HG02798 (cell line): ENCODE measurements around the gene LRRC38.
"Not testable (repeated sequence)": the region's sequence is repeated elsewhere in the genome, so short reads cannot be mapped to it uniquely, and the experiment has no call there.

ENCODE experiments used
- ATAC-seq: cut with Tn5 transposase; IDR thresholded peaks from one replicate; pipeline ENCODE4 v1.9.1; 2021; ENCODE audit warnings: mild to moderate bottlenecking; ENCODE audit not compliant: unreplicated experiment, poor library complexity

Gene LRRC38, protein sequence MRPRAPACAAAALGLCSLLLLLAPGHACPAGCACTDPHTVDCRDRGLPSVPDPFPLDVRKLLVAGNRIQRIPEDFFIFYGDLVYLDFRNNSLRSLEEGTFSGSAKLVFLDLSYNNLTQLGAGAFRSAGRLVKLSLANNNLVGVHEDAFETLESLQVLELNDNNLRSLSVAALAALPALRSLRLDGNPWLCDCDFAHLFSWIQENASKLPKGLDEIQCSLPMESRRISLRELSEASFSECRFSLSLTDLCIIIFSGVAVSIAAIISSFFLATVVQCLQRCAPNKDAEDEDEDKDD

DNA sequence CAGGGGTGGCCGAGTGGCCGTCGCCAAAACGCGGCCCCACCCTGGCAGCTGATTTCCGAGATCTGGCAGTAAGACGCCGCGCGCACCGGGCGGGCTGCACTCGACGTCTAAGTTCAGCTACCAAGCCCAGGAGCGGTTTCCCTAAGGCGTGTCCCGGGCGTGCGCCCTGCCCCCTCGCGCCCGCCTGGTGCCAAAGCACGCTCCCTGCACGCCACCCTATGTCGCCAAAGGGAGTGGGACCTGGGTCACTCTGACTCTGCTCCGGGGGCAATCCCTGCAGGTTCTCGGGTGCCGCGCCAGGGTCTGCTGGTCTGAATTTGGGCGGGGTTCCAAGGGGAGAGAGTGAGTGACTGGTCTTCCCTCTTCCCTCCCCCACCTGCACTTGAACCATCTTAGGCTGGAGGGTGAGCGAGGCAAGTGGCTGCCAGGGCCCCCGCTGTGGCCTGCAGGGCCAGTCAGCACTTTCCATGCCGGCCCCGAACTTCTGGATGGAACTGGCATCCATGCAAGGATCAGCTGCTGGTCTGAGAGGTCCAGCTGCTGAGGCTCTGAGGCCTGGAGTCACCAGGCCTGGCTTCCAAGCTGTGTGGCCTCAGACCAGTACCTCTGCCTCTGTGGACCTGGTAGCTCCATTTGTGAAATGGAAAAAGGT, at the start of gene LRRC38:
Gene LRRC38 (minus strand): TSS at position 109 of the 652 bp plus-strand sequence. CDS start 410 bp downstream, outside the sequence.
- ATAC-seq, result no peak

DNA sequence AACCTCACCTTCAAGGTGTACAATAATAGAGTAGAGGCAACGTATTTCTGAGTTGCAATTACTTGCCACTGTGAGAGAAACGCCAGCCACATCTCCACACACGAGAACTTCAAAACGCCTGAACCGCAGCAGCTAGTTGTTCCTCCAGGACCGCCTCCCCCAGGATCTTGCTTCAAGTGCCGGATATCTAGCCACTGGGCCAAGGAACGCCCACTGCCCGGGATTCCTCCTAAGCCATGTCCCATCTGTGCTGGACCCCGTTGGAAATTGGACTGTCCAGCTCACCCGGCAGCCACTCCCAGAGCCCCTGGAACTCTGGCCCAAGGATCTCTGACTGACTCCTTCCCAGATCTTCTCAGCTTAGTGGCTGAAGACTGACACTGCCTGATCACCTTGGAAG, 49.2 kb upstream of the LRRC38 start:
- ATAC-seq, result not testable (repeated sequence)

DNA sequence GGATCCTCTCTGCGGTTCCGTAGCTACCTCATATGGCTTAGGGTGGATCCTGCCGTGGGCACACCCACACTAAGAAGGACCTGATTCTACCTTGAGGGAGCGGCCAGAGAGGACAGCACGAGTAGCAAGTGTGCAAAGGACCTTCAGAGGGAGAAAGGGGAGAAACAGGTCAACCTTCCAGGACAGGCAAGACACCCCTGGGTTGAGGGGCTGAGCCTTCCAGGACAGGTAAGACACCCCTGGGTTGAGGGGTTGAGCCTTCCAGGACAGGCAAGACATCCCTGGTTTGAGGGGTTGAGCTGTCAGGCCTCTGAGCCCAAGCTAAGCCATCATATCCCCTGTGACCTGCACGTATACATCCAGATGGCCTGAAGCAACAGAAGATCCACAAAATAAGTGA, 46.7 kb upstream of the LRRC38 start:
- ATAC-seq, result no peak

DNA sequence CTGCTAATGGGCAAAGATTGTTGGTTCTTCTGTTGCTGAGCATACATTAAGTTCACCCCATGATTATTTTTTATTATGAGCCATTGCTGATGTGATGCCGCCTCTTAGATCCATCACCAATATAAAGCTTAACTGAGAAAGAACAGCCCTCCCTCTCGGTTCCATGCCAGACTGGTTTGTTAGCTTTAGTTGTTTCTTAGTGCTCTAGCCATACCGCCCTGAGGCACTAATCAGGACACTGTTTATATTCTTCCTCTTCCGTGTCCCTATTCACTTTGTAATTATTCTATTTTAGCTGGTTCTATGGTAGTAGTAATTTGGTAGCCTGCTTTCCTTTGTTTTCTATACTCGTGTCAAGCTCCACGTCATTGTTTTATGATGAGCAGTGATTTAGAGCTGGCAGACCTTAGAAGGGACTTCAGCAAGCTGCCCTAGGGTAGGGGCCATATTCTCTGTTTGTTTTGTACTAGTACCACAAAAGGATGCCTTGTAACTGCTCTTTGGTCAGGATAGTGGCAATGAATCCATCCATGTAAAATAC, 42.5 kb upstream of the LRRC38 start:
- no peak for ATAC-seq

DNA sequence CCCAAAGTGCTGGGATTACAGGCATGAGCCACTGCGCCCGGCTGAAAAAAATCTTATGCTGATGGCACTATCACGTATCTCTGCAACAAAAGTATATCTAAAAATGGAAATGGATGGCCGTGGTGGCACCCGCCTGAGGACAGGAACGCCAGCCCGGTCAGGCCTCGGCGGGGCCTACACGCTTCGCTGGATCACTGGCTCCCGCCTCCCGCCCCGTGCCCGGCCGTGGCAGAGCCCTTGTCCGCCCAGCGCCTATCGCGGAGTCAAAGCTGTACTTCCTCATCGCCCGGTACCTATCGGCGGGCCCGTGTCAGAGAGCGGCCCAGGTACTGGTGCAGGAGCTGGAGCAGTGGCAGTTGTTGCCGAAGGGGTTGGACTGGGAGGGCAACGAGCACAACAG, 41.0 kb upstream of the LRRC38 start:
- no peak for ATAC-seq

DNA sequence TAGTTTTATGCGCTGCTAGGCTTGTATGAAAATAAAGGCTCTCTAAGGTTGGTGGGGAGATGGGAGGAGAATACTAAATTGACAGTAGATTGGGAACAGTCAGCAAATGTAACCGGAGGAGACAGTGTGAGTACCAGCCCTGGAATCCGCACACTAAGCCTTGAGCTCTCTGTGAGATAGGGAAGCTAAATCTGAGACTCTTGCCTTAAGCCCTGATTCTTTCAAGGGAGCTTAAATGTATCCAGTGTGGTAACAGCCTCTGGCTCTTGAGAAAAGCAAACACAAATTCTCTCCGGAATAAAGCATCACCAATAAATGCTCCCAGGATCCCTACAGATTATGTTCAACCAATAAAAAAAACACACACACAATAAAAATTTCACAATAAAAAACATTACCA, 36.9 kb upstream of the LRRC38 start:
- no peak for ATAC-seq

DNA sequence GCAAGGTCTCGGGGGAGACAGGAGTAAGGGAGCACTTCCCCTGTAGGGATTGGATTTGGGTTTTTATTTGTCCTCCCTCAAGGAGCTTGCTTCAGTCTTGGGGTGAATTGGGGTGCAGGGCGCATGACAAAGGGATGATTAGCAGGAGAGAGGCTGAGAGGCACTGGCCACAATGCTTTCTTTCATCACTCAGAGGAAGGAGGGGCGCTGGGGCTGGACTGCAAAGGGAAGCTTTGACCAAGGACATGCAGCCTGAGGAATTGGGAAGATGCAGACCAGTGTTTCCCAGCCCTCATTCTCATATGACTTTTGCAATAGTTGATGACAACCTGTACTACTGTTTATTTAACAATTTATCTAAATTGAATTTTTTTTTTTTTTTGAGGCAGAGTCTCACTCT, 35.7 kb upstream of the LRRC38 start:
- ATAC-seq, result no peak

DNA sequence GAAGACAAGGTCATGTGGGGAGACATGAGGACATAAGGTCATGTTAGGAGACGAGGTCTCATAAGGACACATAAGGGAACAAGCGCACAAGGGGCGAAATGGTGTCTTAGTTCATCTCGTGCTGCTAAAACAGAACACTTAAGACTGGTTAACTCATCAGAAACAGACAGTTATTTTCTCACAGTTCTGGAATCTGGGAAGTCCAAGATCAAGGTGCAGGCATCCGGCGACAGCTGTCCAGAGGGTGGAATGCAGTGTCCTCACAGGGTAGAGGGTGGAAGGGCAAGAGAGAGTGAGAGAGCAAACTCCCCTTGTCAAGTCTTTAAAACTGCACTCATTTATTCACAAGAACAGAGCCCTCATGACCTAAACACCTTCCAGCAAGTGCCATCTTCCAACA, 35.2 kb upstream of the LRRC38 start:
- no peak for ATAC-seq

DNA sequence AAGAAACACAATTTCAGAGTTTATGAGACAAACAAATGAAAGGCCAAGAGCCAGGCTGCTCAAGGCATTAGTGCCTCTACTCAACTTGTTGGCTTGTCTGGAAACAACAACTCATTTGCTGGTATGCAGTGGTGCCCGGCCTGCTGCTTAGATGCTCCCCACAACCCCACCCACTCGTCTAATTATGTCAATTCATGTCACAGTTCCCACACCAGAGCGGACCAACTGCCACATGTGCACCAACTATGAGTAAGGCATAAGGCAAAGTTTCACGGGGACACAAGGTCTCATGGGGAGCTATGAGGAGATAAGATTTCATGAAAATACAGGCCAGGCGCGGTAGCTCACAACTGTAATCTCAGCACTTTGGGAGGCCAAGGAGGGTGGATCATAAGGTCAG, 34.5 kb upstream of the LRRC38 start:
- no peak for ATAC-seq

DNA sequence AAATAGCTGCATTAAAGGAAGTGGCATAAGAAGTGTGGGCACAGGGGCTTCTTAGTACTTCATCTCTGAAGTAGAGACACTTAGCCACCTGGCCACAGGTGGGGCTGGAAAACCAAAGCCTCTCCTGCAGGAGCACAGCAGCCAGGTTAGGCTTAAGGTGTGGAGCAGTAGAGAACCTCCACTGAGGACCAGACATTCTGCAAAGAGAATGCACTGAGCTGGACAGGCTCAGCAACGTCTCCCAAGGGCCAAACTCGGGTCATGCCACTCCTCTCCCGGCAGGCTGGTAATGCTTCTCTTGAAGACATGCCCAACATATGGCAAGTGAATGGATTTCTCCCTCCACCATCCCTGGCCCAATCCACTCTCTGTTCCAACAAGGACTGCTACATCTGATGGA, 33.0 kb upstream of the LRRC38 start:
- ATAC-seq, result no peak

DNA sequence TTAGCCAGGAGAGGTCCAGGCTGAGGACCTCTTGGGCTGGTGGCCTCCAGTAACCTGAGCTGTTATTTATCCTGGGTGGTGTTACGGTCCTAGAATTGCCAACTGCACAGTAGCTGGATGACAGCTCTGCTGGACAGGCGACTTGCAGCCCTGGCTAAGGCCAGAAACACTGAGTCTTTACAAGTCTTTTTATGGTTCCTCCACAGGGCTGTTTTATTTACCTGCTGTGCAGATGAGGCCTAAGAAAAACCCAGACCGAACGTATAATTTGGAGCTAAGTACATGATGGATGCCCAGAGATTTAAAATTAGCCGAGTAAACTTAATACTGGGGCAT, 30.4 kb upstream of the LRRC38 start:
- ATAC-seq, result no peak

DNA sequence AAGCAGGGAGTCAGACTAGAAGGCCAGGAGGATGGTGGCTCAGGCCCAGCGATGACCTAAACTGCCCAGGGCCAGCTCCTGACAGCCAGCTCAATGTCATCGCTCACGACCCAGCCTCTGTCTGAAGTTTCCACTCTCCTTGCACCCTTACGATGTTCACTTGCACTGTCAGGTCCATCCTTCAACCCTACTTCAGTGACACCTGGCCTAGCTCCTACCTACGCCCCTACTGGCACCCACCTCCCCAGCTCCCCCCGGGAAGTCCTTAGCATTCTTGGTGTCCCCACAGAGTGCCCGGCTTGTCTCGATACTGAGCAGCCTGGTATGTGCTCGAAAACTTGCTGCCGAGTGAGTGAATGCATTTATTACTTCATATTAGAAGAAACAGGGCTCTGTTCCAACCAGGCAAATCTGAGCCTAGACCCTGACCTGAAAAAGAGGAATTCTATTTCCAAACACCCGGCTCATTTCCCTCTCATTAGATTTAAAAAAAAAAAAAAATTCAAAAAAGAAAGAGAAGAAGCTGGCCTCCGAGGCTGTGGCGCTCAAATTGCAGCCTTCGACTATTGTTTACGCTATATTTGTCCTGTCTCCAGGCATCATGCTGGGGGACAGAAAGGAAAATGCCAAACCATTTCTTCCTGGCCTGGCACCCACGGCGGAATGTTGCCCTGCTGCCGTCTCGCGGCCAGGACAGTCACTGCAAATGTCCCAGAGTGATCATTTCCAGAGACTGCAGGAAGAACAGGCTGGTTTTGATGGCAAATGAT, 29.8 kb upstream of the LRRC38 start:
- no peak for ATAC-seq

DNA sequence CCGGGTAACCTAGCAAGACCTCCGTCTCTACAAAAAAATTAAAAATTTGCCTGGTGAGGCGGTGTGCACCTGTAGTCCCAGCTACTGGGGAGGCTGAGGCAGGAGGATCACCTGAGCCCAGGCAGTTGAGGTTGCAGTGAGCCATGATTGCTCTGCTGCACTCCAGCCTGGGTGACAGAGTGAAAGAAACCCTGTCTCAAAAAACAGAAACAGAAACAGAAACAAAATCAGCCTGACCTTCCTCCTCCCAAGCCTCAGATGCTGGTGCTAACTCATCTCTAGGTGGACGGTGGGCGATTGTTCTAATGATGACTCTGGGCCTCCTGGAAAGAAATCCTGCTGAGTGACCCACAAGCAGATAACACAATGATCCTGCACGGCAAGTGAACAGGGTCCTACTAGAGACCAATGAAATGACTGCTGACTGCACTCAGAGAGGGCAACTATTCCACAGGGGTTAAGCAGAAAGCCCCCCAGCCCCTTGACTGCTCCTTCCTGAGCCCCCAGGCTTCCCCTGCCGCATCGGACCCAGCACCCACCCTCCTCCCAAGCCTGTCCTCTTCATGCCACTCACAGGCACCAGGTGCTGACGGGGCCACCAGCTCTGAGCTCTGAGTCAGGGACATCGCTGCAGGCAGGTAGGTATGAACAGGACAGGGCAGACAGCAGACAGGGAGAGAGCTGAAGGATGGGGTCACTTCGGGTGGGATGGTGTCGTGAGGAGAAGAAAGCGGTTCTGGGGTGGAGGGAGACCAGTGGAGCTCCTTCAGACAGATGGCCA, 27.8 kb upstream of the LRRC38 start:
- ATAC-seq, result no peak

DNA sequence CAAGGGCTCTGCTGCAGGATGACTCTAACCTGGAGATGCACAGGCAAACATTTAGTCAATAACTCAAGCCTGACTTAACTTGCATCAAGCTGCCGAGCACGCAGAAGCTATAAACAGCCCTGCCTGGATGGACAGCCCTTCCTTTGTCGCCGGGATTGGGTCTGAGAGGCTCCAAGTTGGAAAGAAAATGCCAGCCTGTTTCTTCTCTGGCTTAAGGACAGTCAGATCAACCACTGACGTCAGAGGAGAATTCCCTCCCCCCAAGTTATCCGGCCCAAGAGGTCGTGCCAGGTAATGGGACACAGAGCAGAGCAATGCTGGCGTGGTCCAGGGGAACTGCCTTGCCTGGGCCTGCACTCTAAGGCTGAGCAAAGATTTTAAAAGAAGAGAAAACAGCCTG, 27.1 kb upstream of the LRRC38 start:
- no peak for ATAC-seq

DNA sequence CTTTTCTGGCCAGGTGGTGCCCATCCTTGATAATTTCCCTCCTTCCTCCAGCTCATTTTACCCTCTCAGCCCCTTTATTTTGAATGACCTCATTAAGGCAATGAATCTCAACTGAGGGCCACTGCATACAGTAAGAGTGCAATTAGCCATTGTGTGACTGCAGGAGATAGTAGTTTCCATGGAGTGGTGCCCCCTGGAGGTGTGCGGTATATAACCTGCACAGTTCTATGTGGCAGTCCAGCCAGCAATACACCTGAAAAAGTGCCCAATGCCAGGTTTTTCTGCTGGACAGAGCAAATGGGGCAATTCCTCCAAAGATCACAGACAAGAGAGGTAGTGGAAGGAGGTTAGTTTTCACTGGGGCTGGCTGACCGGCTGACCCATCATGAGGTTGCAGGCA, 25.9 kb upstream of the LRRC38 start:
- no peak for ATAC-seq

DNA sequence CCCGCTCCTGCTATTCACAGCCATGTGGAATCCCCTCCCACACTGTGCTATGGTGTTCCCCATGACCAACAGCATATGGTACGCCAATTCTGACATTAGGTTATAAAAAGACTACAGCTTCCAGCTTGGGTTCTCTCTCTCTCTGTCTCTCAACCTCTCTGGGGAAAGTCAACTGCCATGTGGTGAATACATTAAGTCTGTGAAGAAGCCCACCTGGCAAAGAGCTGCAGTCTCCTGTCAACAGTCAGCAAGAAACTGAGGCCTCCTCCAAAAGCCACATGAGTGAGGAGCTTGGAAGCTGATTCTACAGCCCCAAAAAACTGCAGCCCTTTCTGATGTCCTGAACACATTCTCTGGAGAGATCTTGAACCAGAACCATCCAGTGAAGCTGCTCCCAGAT, 25.0 kb upstream of the LRRC38 start:
- no peak for ATAC-seq

DNA sequence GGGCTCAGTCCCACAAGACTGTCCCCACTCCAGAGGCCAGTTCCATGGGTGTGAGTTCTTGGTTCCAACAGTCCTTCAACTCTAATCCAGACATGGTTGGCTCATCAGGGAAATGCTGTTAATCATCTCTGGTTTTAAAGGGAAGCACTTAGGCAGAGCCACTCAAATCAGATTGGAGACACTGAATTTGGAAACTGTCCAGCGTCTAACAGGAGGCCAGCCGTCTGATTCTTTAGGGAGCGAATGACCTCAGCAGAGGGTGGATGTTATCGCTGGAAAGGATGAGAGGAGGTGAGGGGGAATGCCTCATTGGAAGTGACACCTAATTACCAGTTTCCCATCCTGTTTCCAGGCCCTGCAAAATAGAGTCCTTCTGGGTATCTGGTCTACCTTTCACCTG, 22.8 kb upstream of the LRRC38 start:
- ATAC-seq, result no peak

DNA sequence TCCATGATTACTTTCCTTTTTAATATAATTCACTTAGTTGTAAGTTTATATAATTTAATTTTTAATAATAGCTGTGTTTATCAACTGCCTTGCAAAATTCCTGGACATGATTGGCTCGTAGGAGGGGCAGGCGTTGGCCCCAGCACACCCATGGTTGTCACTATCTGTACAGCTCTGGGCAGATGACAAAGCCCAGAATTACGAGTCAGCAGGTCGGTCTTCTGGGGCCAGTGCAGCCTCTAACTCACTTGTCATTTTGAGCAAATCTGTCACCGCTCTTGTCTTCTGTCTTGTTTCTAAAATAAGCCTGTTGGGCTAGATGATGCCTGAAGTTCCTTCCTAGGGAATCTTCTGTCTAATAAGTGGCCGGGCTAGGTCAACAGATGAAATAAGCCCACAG, 21.4 kb upstream of the LRRC38 start:
- ATAC-seq, result no peak

DNA sequence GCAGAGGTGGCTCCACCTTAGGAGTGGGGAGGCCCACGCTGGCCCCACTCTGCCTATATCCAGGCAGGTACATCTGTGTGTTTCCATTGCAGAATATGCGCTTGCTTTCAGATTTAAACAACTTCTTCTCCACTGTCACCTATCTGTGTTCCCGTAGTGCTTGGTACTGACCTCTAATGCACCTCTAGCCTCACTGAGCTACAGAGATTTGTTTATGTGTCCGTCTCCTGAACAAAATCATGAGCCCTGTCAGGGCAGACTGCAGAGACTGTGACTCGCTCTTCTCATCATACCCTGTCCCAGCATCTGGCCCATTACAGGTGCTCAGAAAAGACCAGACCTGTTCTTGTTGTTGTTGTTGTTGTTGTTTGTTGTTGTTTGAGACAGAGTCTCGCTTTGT, 14.5 kb upstream of the LRRC38 start:
- no peak for ATAC-seq

DNA sequence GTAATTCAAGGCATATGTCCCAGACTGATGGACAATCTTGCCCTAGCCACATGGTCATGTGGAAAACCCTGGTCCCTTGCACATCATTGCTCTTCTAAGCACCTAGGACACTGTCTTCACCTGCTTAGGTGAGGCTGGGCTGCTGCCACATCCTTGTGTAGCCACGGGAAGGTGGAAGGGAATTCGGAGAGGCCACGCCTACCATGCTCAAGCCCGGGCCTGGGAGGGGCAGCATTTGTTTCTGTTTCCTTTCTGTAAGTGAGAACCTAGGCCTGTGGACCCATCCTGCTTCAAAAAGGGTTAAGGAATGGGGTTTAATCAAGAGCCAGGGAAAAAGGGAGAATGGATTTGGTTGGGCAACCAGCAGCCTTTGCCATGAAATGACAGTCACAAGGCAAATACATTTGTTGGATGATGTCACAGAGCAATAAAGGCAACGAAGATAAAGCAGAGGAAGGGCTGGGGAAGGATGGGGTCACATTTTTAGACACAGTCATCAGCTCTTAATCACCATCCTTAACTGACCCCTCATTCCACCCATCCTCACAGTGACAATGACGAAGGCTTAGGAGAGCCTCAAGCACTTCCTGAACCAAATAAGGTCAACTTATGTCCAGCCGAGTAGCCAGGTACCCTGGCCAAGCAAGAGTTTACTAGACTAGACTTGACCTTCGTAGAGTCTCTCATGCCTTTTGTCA, 10.1 kb upstream of the LRRC38 start:
- ATAC-seq, result no peak
